ENCODE measurements around the gene TMEM163.

TMEM163 gene

GRCh38 chr2:134738141-134738870 lies 19.5 kb upstream of the TMEM163 start:
- TF ChIP-seq EP300 (IDR thresholded peaks at IDR 0.05; ENCODE audit: borderline replicate concordance) (no peak), RAD21 (IDR thresholded peaks at IDR 0.05; ENCODE audit: low read depth) (no peak), TEAD4 (IDR thresholded peaks at IDR 0.05) (no peak), CEBPB (IDR thresholded peaks at IDR 0.05) (no peak), YY1 (IDR thresholded peaks at IDR 0.05; ENCODE audit: low read depth) (no peak), FOXM1 (IDR thresholded peaks at IDR 0.05; ENCODE audit: borderline replicate concordance, low read depth) (no peak), CREB1 (IDR thresholded peaks at IDR 0.05; ENCODE audit: low read depth) (no peak)

GRCh38 chr2:134737671-134738070 lies 18.9 kb upstream of the TMEM163 start:
- TF ChIP-seq, protein P1, sequence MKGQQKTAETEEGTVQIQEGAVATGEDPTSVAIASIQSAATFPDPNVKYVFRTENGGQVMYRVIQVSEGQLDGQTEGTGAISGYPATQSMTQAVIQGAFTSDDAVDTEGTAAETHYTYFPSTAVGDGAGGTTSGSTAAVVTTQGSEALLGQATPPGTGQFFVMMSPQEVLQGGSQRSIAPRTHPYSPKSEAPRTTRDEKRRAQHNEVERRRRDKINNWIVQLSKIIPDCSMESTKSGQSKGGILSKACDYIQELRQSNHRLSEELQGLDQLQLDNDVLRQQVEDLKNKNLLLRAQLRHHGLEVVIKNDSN (IDR thresholded peaks at IDR 0.05): no peak
- TF ChIP-seq TAF1 (IDR thresholded peaks at IDR 0.05; ENCODE audit: low read depth) (no peak), ZBTB7A (IDR thresholded peaks at IDR 0.05; ENCODE audit: low read depth) (no peak), NFIC (IDR thresholded peaks at IDR 0.05) (no peak), CREB1 (IDR thresholded peaks at IDR 0.05; ENCODE audit: low read depth) (no peak), FOXM1 (IDR thresholded peaks at IDR 0.05; ENCODE audit: borderline replicate concordance, low read depth) (no peak), RAD21 (IDR thresholded peaks at IDR 0.05; ENCODE audit: low read depth) (no peak), YY1 (IDR thresholded peaks at IDR 0.05; ENCODE audit: low read depth) (no peak), EP300 (IDR thresholded peaks at IDR 0.05; ENCODE audit: borderline replicate concordance) (no peak), TCF12 (IDR thresholded peaks at IDR 0.05; ENCODE audit: low read depth) (no peak), EGR1 (IDR thresholded peaks at IDR 0.05) (no peak), CEBPB (IDR thresholded peaks at IDR 0.05) (no peak), TEAD4 (IDR thresholded peaks at IDR 0.05) (no peak)
- TF ChIP-seq, protein P2, sequence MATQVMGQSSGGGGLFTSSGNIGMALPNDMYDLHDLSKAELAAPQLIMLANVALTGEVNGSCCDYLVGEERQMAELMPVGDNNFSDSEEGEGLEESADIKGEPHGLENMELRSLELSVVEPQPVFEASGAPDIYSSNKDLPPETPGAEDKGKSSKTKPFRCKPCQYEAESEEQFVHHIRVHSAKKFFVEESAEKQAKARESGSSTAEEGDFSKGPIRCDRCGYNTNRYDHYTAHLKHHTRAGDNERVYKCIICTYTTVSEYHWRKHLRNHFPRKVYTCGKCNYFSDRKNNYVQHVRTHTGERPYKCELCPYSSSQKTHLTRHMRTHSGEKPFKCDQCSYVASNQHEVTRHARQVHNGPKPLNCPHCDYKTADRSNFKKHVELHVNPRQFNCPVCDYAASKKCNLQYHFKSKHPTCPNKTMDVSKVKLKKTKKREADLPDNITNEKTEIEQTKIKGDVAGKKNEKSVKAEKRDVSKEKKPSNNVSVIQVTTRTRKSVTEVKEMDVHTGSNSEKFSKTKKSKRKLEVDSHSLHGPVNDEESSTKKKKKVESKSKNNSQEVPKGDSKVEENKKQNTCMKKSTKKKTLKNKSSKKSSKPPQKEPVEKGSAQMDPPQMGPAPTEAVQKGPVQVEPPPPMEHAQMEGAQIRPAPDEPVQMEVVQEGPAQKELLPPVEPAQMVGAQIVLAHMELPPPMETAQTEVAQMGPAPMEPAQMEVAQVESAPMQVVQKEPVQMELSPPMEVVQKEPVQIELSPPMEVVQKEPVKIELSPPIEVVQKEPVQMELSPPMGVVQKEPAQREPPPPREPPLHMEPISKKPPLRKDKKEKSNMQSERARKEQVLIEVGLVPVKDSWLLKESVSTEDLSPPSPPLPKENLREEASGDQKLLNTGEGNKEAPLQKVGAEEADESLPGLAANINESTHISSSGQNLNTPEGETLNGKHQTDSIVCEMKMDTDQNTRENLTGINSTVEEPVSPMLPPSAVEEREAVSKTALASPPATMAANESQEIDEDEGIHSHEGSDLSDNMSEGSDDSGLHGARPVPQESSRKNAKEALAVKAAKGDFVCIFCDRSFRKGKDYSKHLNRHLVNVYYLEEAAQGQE (IDR thresholded peaks at IDR 0.05; ENCODE audit: low read depth): no peak
- TF ChIP-seq, protein P3, sequence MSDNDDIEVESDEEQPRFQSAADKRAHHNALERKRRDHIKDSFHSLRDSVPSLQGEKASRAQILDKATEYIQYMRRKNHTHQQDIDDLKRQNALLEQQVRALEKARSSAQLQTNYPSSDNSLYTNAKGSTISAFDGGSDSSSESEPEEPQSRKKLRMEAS (IDR thresholded peaks at IDR 0.05): no peak

DNA sequence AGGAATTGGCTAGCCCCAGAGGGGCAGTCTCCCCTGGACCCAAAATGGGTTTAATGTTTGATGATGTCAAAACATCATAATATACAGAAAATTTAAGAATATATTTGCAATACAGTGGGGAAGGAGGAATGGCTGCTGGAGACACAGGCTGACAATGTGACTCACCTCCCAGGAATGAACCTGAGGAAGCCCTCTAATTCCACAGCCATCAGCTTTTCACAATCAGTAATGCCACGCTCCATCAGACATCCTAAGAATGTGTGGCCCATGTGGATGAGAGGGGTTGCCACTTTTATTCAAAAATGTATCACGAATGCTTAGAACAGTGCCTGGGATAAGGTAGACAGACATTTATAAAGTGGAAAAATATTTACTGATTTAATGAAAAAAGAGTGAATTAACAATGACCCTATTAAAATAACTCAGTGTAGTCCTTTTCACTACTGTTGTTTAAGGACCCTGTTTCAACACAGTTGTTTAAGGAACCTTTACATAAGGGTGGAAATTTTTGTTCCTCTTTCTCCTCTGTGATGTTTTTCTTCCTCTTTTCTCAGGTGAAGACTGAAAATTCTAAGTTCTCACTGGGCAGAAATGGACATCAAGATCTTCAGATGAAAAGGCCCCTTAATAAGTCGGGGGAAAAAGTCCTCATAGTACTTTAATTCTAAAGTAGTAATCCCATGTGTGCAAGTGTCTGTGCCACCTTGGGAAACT lies 17.5 kb upstream of the TMEM163 start:
- no peak for TF ChIP-seq TCF12 (IDR thresholded peaks at IDR 0.05; ENCODE audit: low read depth)
- TF ChIP-seq TEAD4 (IDR thresholded peaks at IDR 0.05): peak; percentile 65

DNA sequence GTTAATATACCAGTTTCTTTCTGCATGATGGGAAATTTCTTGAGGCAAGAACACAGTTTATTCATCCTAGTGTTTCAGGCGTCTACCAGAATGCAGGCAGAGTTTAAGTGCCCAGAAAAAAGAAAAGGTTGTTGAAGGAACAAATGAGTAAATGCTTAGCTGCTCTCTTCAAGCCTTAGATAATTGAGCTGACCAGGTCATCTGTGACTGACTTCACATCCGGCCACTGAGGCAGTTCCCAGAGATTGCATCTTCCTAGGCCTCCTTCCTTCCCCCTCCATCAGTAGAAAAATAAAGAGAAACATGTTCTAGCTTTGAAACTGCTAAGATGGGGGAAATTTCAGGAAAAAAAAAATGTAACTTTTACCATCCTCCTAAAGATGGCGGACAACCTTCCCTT lies 9.4 kb upstream of the TMEM163 start:
- no peak for TF ChIP-seq RAD21 (IDR thresholded peaks at IDR 0.05; ENCODE audit: low read depth)
- no peak for TF ChIP-seq FOXM1 (IDR thresholded peaks at IDR 0.05; ENCODE audit: borderline replicate concordance, low read depth)
- TF ChIP-seq CREB1 (IDR thresholded peaks at IDR 0.05; ENCODE audit: low read depth): no peak
- TF ChIP-seq, protein P3 (IDR thresholded peaks at IDR 0.05): no peak

- TF ChIP-seq TCF12 (IDR thresholded peaks at IDR 0.05; ENCODE audit: low read depth): no peak
- TF ChIP-seq TEAD4 (IDR thresholded peaks at IDR 0.05): no peak
- TF ChIP-seq EP300 (IDR thresholded peaks at IDR 0.05; ENCODE audit: borderline replicate concordance): no peak
- TF ChIP-seq, protein P2 (IDR thresholded peaks at IDR 0.05; ENCODE audit: low read depth): no peak
- no peak for TF ChIP-seq CEBPB (IDR thresholded peaks at IDR 0.05)
- TF ChIP-seq TAF1 (IDR thresholded peaks at IDR 0.05; ENCODE audit: low read depth): no peak
- TF ChIP-seq CREB1 (IDR thresholded peaks at IDR 0.05; ENCODE audit: low read depth): no peak
- TF ChIP-seq, protein P3 (IDR thresholded peaks at IDR 0.05): no peak
- TF ChIP-seq, protein P1 (IDR thresholded peaks at IDR 0.05): no peak
- TF ChIP-seq FOXM1 (IDR thresholded peaks at IDR 0.05; ENCODE audit: borderline replicate concordance, low read depth): no peak
- TF ChIP-seq ZBTB7A (IDR thresholded peaks at IDR 0.05; ENCODE audit: low read depth): no peak
- no peak for TF ChIP-seq NFIC (IDR thresholded peaks at IDR 0.05)
- TF ChIP-seq RAD21 (IDR thresholded peaks at IDR 0.05; ENCODE audit: low read depth): no peak
- no peak for TF ChIP-seq YY1 (IDR thresholded peaks at IDR 0.05; ENCODE audit: low read depth)
- TF ChIP-seq EGR1 (IDR thresholded peaks at IDR 0.05): no peak
Measured at GRCh38 chr2:134727385-134727784, 8.6 kb upstream of the TMEM163 start.
